Fibroblast of the aortic adventitia (primary cell): ENCODE data around the gene KDM4B. TPM values are rescaled to one million over a fixed set of nuclear protein-coding genes. Genes with fewer than 3 reads are reported as not detected.
A peak's percentile ranks its signal among the peaks of the same experiment; 100 is the strongest.

ENCODE experiments used
- DNase-seq: peaks from one replicate; pipeline ENCODE4 v3.0.0-alpha.2; 2010; ENCODE audit warnings: low read depth
- H3K4me3 ChIP-seq: 2 replicates; pipeline ENCODE4 v1.5.1; 2011; ENCODE audit warnings: low read depth, mild to moderate bottlenecking, control low read depth, low read length, moderate library complexity
- total RNA-seq: library from RNA; depleted of rRNA; stranded (reverse); fragments of >200 nt; gene quantifications from 2 replicates; pipeline ENCODE4 v1.2.3, GENCODE V29; 2012; ENCODE audit warnings: low replicate concordance
- TF ChIP-seq, protein P1 (sequence below): IDR thresholded peaks from 2 replicates; pipeline ENCODE4 v1.5.1; 2011; ENCODE audit warnings: mild to moderate bottlenecking, low read length, control low read depth, inconsistent platforms; ENCODE audit not compliant: insufficient read depth

The KDM4B gene
- total RNA-seq, 1 donor: 13.5 TPM

DNA sequence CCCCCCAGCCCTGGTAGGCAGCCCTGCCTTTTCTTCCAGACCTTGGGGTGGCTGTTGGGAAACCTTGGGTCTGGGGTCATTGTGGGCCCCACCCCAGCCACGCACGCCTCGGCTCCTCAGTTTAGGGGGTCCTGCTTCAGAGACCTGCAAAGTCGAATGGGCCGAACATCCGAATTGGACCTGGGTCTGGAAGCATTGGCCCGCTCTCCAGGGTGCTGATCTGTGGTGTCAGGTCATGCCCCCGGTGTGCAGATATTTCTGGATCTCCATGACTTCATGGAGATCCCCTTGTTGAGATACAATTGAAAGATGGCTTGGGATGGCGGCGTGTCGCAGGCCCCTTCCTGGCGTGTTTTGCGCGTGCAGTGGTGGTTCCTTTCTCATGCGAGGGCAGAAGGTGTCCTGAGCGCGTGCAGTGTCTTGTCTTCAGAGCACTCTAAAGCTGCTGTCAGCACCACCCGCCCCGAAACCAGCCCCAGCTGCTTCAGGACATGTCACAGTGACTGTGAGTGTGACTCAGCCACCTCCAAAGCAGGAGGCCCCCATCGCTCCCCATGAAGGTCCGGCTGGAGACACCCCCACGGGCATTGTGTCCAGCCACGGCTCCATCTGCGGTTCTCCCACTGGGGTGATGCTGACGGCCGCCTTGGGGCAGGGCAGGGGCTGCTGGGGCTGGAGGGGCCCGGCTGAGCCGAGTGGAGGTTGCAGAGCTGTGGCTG lies 112.7 kb downstream of the KDM4B start:
- DNase-seq: no peak
- no peak overlapping the region for H3K4me3 ChIP-seq
- TF ChIP-seq, protein P1, sequence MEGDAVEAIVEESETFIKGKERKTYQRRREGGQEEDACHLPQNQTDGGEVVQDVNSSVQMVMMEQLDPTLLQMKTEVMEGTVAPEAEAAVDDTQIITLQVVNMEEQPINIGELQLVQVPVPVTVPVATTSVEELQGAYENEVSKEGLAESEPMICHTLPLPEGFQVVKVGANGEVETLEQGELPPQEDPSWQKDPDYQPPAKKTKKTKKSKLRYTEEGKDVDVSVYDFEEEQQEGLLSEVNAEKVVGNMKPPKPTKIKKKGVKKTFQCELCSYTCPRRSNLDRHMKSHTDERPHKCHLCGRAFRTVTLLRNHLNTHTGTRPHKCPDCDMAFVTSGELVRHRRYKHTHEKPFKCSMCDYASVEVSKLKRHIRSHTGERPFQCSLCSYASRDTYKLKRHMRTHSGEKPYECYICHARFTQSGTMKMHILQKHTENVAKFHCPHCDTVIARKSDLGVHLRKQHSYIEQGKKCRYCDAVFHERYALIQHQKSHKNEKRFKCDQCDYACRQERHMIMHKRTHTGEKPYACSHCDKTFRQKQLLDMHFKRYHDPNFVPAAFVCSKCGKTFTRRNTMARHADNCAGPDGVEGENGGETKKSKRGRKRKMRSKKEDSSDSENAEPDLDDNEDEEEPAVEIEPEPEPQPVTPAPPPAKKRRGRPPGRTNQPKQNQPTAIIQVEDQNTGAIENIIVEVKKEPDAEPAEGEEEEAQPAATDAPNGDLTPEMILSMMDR: no peak

DNA sequence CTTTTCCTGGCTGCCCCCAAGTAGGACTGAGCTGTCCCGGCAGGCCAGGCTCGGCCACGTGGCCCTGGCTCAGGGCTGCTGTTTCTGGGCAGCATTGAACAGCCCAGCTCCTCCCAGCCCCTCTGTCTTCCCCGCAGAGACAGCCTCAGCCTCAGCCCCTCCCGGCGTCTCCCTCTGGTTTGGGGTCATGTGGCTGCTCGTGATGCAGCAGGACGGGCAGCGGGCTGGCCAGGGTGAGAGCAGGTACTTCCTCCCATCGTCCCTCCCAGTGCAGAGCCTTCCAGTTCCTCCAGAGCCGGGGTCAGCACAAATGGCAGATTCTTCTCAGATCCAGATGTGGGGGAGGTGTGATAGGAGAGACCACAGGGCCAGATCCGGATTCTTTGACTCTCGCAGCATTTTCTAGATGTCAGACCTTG lies 114.6 kb downstream of the KDM4B start:
- peak; percentile 49 for DNase-seq
- H3K4me3 ChIP-seq: no peak overlapping the region
- TF ChIP-seq, protein P1: no peak

DNA sequence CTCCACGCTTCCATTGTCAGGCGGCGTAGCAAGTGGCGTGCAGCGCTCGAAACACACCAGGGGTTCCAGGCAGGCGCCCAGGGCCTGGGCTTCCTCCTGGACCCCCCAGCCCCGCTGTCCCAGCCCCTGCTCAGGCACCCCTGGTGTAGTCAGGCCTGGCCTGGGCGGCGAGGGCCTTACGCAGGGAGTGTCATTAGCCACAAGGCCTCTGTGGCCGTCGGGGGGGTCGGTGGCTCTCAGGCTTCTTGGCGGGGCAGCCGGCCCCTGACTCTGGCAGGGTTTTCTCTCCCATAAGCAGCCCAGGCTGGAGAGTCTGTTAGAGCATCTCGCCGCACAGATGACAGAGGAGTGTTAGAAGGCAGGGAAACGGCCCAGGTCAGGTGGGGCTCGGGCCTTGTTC lies 116.7 kb downstream of the KDM4B start:
- no peak overlapping the region for H3K4me3 ChIP-seq
- DNase-seq: no peak
- TF ChIP-seq, protein P1: no peak

DNA sequence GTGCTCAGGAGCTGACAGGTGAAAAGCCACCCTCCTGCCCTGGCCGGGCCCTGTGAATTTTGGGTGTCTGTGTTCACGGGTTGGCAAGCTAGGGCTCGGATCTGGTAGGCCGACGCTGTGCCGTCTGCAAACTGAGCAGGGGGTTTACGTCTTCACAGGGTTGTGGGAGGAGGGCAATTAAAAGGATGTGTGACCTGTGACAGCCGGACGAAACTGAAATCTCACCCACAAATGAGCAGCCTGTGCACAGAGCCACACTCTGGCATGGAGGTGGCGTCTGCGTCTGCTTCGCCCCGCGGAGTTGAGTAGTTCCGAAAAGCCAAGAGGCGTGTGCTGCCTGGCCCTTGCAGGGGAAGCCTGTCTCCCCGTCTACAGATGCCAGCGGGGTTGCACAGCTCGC lies 117.3 kb downstream of the KDM4B start:
- H3K4me3 ChIP-seq: no peak overlapping the region
- TF ChIP-seq, protein P1: no peak
- no peak for DNase-seq

DNA sequence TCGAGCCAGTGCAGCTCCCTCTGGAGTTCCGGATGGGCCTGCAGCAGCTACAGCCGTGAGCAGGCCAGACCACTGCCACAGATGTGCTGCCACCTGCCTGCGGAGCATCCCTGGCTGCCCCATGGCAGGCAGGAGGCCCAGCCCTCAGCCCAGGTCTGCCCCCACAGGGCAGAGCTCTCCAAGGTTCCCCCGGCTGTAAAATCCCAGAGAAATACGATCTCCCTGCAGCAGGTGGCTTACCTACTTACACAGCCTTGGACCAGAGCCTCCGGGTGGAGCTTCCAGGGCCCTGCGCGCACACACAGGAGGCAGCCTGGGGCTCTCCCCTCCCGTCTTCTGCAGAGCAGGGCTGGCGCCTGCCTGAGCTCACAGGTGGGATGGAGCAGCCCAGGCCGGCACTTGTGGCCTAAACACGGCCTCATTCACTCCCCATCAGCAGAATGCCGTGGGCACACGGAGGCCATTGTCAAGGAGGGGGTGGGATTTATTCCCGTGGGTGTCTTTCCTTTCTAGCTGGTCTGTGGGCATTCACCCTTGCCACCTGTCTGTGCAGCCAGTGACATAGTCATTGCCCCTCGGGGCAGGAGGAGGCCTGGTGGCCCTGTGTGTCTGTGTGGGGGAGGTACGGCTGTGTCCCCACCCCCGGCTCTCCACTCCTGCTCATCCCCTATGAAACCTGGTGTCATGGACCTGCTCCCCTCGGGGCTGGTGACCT lies 118.0 kb downstream of the KDM4B start:
- TF ChIP-seq, protein P1: no peak
- H3K4me3 ChIP-seq: no peak overlapping the region
- no peak for DNase-seq

DNA sequence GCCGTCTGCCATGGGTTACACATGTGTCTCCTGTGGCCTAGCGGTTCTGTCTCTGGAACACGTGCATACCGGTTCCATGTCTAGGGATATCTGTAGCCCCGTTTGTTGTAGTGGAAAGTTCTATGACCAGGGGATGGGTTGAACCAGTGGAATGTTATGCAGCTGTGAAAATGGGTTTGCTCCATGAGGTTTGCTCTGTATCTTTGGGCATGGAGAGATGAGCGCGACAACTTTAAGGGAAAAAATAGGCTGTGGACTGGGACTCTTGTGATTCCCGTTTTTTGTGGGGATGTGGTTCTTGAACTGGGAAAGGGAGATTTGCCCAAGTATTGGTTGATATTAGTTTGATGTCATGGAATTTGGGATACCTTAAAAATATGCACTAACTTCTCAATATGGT lies 120.4 kb downstream of the KDM4B start:
- H3K4me3 ChIP-seq: no peak overlapping the region
- no peak for DNase-seq
- TF ChIP-seq, protein P1: no peak
